ENCODE results near the gene PDLIM4. TPM values are rescaled to one million over a fixed set of nuclear protein-coding genes. Genes with fewer than 3 reads are reported as not detected.

The PDLIM4 gene
- total RNA-seq, 4 donors from 2014 or later: 3.2 to 16.3 (median 12.8) TPM

DNA sequence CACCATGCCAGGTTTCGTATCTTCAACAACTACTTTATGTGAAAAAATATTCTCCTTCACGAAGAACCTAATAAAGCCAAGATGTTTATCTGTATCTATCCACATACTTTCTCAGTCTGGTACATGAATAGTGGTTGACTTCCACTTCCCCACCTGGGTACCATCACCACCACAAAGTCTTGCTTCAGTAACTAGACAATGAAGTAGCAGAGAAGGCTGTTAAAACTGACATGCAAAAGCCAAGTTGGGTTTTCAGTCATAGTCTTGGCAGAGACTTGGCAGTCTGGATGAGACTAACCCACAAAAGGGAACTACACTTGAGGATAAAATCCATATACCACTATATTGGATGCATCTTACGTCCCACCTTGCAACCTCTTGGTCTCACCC is 34.9 kb upstream of the PDLIM4 start:
- TF ChIP-seq, protein P1, sequence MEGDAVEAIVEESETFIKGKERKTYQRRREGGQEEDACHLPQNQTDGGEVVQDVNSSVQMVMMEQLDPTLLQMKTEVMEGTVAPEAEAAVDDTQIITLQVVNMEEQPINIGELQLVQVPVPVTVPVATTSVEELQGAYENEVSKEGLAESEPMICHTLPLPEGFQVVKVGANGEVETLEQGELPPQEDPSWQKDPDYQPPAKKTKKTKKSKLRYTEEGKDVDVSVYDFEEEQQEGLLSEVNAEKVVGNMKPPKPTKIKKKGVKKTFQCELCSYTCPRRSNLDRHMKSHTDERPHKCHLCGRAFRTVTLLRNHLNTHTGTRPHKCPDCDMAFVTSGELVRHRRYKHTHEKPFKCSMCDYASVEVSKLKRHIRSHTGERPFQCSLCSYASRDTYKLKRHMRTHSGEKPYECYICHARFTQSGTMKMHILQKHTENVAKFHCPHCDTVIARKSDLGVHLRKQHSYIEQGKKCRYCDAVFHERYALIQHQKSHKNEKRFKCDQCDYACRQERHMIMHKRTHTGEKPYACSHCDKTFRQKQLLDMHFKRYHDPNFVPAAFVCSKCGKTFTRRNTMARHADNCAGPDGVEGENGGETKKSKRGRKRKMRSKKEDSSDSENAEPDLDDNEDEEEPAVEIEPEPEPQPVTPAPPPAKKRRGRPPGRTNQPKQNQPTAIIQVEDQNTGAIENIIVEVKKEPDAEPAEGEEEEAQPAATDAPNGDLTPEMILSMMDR (IDR thresholded peaks at IDR 0.05; ENCODE audit: low read depth): no peak

DNA sequence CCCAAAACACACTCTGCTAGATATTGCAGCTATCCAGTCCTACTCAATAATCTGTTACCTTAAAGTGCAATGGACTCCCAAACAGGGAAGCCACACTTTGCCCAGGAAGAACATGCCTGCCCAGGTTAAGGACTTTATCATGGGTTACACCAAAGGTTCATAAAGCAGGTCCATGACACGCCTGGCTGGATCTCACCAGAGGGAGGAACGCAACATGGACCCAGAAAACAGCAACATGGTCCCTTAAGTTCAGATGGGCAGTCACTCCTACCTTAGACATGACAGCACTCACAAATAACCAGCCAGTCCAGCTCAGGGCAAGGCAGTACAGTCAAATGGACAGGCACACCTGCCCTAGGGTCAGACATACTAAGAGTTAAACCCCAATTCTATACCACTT is 33.6 kb upstream of the PDLIM4 start:
- TF ChIP-seq, protein P1 (IDR thresholded peaks at IDR 0.05; ENCODE audit: low read depth): no peak

DNA sequence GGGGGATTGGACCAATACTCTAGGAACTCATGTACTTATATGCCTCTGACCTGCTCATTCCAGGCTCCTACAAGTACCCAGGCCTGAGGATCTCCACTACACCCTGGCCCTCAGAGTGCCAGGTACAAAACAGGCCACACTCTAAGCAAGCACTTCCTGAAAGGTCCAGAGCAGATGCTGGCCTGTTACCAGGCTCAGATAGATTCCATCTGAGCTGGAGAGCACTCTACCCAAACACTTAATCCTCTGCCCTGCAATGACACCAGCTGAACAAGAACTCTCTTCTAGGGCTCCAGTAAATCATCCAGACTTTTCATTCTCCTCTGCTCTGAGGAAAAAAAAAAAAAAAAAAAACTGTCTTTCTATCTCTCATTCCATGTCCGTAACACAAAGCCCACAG is 32.8 kb upstream of the PDLIM4 start:
- TF ChIP-seq, protein P1 (IDR thresholded peaks at IDR 0.05; ENCODE audit: low read depth): no peak

- TF ChIP-seq, protein P1 (IDR thresholded peaks at IDR 0.05; ENCODE audit: low read depth): no peak
Observed at GRCh38 chr5:132225165-132226032, 32.1 kb upstream of the PDLIM4 start.

DNA sequence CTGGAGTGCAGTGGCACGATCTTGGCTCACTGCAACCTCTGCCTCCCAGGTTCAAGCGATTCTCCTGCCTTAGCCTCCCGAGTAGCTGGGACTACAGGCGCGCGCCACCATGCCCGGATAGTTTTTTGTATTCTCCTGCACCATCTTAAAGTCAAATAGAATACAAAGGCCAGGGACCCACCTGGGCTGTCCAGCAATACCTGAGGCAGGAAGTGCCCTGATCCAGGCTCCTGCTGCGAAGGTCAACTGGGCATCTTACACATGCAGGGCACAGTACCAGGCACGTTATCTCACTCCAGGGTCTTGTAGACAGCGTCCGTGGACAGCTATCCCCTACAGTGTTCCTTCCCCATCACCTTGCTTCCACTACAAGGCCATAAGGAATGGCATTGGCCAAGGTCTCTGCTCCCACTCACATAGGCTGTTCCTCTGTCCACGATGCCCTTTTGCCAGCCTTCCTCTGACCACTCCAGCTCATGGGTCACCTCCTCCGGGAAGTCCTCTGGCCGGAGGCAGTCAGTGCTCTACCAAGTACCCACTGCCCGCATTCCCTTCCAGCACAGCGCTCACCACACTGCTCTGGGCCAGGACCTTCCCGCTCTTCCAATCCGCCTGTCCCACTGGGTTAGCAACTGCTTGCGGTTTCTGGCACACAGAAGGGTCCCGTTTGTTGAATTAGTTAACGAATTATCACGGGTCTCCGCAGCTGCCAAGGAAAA is 30.8 kb upstream of the PDLIM4 start:
- TF ChIP-seq, protein P1 (IDR thresholded peaks at IDR 0.05; ENCODE audit: low read depth): no peak

GRCh38 chr5:132227235-132227484 is 30.3 kb upstream of the PDLIM4 start:
- TF ChIP-seq, protein P1 (IDR thresholded peaks at IDR 0.05; ENCODE audit: low read depth): no peak

DNA sequence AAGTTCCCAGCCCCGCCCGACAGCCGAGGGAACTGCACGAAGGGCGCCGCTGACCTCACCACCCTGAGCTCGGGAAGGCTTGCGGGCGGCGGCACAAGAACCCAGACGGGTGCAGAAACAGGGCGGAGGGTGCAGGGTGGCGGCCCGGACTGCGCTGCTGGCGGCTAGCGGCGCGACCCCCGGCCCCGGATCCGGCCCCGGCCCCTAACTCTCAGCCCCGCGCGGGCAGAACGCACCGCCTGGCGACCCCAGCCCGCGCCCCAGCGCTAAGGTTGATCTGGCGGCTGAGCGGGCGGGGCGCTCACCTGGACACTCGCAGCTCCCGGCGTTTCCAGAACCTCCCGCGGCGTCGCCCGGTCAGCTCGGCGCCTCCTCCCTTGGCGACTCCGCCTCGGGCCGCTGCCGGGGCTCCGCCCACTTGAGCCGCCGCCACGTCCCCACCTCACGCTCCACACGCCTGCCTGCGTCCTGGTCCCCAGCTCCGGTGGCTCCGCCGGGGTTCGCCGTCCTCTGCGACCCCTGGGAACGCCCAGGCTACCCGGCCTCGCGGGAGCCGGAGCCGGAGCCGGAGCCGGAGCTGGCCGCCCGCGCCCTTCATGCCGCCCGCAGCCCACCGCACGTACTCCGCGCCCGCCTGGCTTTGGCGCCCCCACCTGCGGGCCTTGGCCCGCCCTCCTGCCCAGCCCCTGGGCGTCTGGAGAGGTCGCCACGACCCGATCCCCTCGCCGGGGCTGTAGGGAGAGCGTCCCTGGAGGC is 29.8 kb upstream of the PDLIM4 start, which contains the start of gene P4HA2:
Gene P4HA2, minus strand, starts transcription at position 369 of the 756 bp plus-strand sequence. CDS start 9,227 bp downstream, outside the sequence.
- TF ChIP-seq, protein P1 (IDR thresholded peaks at IDR 0.05; ENCODE audit: low read depth): no peak

Data from subcutaneous adipose tissue (tissue), 4 donors.